K562 (cell line): Measurements from ENCODE around the gene COQ8B. TPM values are rescaled to one million over a fixed set of nuclear protein-coding genes. Genes with fewer than 3 reads are reported as not detected.
A peak's percentile ranks its signal among the peaks of the same experiment; 100 is the strongest.

ENCODE experiments used
- ARNT ChIP-seq, 2 experiments: fragments of 450-650 bp; IDR thresholded peaks; 2 replicates each; pipeline ENCODE4 v1.6.1; 2016; ENCODE audit warnings: mild to moderate bottlenecking in 1 of 2
- ATF6 ChIP-seq: sonication (generic); formaldehyde crosslinking; IDR thresholded peaks from 2 replicates; pipeline ENCODE4 v1.4.0; 2020; ENCODE audit warnings: mild to moderate bottlenecking, missing genetic modification reagents
- CBX5 ChIP-seq: IDR thresholded peaks from 2 replicates; pipeline ENCODE4 v1.6.1; 2014; ENCODE audit warnings: low read depth, borderline replicate concordance
- CEBPG ChIP-seq, 3 experiments: fragments of 200-800 bp in 1 of 3; sonication (Bioruptor generic) in 1 of 3; sonication (generic) in 1 of 3; formaldehyde crosslinking in 1 of 3; IDR thresholded peaks in 2 of 3; conservative IDR thresholded peaks in 1 of 3; 2 replicates each; pipeline versions ENCODE4 v1.6.1 to v1.8.0; 2016 to 2022; ENCODE audit warnings: missing compliant biosample characterization in 2 of 3, missing genetic modification characterization in 2 of 3, mild to moderate bottlenecking in 1 of 3, missing genetic modification reagents in 1 of 3
- HSF4 ChIP-seq: fragments of 250-450 bp; sonication (Bioruptor Pico); IDR thresholded peaks from 2 replicates; pipeline ENCODE4 v2.1.2; 2022; ENCODE audit warnings: mild to moderate bottlenecking, moderate library complexity, borderline replicate concordance
- KLF13 ChIP-seq: fragments of 450-650 bp; IDR thresholded peaks from 2 replicates; pipeline ENCODE4 v1.6.1; 2016; ENCODE audit warnings: missing genetic modification characterization, low read depth, mild to moderate bottlenecking, missing compliant biosample characterization, moderate library complexity, borderline replicate concordance
- PTBP1 ChIP-seq: fragments of 200-400 bp; formaldehyde crosslinking; IDR thresholded peaks from 2 replicates; pipeline ENCODE4 v1.6.1; 2017; ENCODE audit warnings: low read depth, low read length
- XRCC3 ChIP-seq: fragments of 450-650 bp; IDR thresholded peaks from 2 replicates; pipeline ENCODE4 v1.6.1; 2017; ENCODE audit warnings: mild to moderate bottlenecking, moderate library complexity
- ZNF124 ChIP-seq: sonication (generic); formaldehyde crosslinking; IDR thresholded peaks from 2 replicates; pipeline ENCODE4 v1.8.1; 2022; ENCODE audit warnings: missing genetic modification reagents
- ZNF699 ChIP-seq: fragments of 250-450 bp; sonication (Bioruptor Pico); IDR thresholded peaks from 2 replicates; pipeline ENCODE4 v1.8.0; 2021; ENCODE audit warnings: mild to moderate bottlenecking, moderate library complexity; ENCODE audit not compliant: insufficient replicate concordance
- polyA plus RNA-seq, 8 experiments: library from polyadenylated mRNA; depleted of rRNA in 4 of 8; stranded (reverse) in 5 of 8; unstranded in 3 of 8; fragments of >200 nt; fragmentation: Nextera tagmentation in 2 of 8; fragmentation: Illumina TruSeq in 1 of 8; extraction: Ambion mirVana in 2 of 8; extraction: Trizol in 1 of 8; gene quantifications; 2 replicates each; pipeline versions ENCODE4 v1.2.1 to v1.2.3, GENCODE V29; 2011 to 2014; ENCODE audit warnings: inconsistent platforms in 1 of 8, missing spikeins in 1 of 8
- total RNA-seq, 7 experiments: library from RNA; depleted of rRNA in 6 of 7; stranded (reverse); fragments of >200 nt in 6 of 7; fragmentation: Illumina TruSeq in 2 of 7; extraction: Trizol in 2 of 7; gene quantifications; 2 replicates each; pipeline versions ENCODE4 v1.2.1 to v1.2.3, GENCODE V29; 2011 to 2021; ENCODE audit warnings: low replicate concordance in 1 of 7
- TF ChIP-seq, protein P1 (sequence below): fragments of 200-800 bp; sonication (Bioruptor generic); IDR thresholded peaks from 2 replicates; pipeline ENCODE4 v1.6.1; 2016; ENCODE audit warnings: missing genetic modification characterization, missing compliant biosample characterization
- TF ChIP-seq, protein P2 (sequence below): IDR thresholded peaks from 2 replicates; pipeline ENCODE4 v1.6.1; 2011; ENCODE audit not compliant: insufficient read length; ENCODE audit errors: extremely low read depth
- TF ChIP-seq, protein P3 (sequence below), 3 experiments: fragments of 200-800 bp in 1 of 3; sonication (Bioruptor generic) in 1 of 3; sonication (generic) in 1 of 3; formaldehyde crosslinking in 1 of 3; IDR thresholded peaks; 2 replicates each; pipeline versions ENCODE4 v1.6.1 to v1.8.0; 2016 to 2022; ENCODE audit warnings: mild to moderate bottlenecking in 2 of 3, missing compliant biosample characterization in 2 of 3, missing genetic modification characterization in 2 of 3, missing genetic modification reagents in 1 of 3
- TF ChIP-seq, protein P4 (sequence below), 2 experiments: fragments of 450-650 bp; IDR thresholded peaks; 2 replicates each; pipeline ENCODE4 v1.6.1; 2016

COQ8B gene
- total and polyA plus RNA-seq, 9 of the 15 experiments (the other 6 are each of a cell fraction or from before 2014, with no cell fraction given), result 0.41 to 32.3 (median 12.9) TPM

DNA sequence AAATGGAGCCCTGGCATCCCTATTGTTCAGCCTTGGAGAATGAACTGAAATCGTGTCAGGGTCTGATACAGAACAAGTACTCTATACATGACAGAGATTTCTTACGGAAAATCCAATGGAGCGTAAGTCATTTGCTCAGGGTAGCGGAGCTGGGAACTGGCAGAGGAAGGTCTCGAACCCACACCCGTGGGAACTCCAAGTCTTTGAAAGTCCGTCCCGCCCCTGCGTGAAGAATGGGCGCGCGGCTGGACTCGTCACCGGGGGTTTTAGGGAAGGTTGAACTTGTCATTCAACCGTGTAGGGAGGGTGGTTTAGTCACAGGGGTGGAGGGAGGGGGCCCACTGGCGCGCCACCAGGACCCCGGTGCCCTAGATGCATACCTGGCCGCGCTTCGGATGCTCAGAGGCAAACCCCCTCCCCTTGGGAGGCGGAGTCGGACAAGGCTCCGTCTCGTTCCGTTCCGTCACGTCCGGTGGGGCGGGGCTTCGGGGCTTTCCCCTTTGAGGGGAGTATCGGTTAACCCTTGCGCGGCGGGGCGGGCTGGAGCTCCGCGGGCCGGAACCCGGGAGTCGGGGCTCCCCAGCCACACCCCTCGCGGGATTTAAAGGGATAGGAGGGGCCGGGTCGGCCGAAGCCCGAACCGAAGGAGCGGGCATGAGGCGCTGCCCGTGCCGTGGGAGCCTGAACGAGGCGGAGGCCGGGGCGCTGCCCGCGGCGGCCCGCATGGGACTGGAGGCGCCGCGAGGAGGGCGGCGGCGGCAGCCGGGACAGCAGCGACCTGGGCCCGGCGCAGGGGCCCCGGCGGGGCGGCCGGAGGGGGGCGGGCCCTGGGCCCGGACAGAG is at the start of gene COQ8B, which contains the start of gene ITPKC (continued):
- TF ChIP-seq, protein P1, sequence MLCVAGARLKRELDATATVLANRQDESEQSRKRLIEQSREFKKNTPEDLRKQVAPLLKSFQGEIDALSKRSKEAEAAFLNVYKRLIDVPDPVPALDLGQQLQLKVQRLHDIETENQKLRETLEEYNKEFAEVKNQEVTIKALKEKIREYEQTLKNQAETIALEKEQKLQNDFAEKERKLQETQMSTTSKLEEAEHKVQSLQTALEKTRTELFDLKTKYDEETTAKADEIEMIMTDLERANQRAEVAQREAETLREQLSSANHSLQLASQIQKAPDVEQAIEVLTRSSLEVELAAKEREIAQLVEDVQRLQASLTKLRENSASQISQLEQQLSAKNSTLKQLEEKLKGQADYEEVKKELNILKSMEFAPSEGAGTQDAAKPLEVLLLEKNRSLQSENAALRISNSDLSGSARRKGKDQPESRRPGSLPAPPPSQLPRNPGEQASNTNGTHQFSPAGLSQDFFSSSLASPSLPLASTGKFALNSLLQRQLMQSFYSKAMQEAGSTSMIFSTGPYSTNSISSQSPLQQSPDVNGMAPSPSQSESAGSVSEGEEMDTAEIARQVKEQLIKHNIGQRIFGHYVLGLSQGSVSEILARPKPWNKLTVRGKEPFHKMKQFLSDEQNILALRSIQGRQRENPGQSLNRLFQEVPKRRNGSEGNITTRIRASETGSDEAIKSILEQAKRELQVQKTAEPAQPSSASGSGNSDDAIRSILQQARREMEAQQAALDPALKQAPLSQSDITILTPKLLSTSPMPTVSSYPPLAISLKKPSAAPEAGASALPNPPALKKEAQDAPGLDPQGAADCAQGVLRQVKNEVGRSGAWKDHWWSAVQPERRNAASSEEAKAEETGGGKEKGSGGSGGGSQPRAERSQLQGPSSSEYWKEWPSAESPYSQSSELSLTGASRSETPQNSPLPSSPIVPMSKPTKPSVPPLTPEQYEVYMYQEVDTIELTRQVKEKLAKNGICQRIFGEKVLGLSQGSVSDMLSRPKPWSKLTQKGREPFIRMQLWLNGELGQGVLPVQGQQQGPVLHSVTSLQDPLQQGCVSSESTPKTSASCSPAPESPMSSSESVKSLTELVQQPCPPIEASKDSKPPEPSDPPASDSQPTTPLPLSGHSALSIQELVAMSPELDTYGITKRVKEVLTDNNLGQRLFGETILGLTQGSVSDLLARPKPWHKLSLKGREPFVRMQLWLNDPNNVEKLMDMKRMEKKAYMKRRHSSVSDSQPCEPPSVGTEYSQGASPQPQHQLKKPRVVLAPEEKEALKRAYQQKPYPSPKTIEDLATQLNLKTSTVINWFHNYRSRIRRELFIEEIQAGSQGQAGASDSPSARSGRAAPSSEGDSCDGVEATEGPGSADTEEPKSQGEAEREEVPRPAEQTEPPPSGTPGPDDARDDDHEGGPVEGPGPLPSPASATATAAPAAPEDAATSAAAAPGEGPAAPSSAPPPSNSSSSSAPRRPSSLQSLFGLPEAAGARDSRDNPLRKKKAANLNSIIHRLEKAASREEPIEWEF (CRISPR knock-in tag), result peak; percentile 76; the same call in 1 of the 2 replicates
- no peak for TF ChIP-seq ZNF124 (CRISPR knock-in tag)
- TF ChIP-seq ATF6 (CRISPR knock-in tag), result no peak
- no peak for TF ChIP-seq CEBPG (CRISPR knock-in tag; IDR thresholded peaks at IDR 0.05)
- no peak for TF ChIP-seq CEBPG (tag; conservative IDR thresholded peaks at IDR 0.05 in 1 of 2, IDR thresholded peaks at IDR 0.05 in 1 of 2)
- 0 out of 2 replicates have a peak, but pooled peaks have one; percentile 58 for TF ChIP-seq KLF13
- TF ChIP-seq PTBP1, result no peak
- TF ChIP-seq ARNT (IDR thresholded peaks at IDR 0.05), result no peak
- no peak for TF ChIP-seq HSF4
- TF ChIP-seq, protein P2, sequence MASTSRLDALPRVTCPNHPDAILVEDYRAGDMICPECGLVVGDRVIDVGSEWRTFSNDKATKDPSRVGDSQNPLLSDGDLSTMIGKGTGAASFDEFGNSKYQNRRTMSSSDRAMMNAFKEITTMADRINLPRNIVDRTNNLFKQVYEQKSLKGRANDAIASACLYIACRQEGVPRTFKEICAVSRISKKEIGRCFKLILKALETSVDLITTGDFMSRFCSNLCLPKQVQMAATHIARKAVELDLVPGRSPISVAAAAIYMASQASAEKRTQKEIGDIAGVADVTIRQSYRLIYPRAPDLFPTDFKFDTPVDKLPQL, result no peak
- no peak for TF ChIP-seq ZNF699 (CRISPR knock-in tag)
- TF ChIP-seq, protein P3, sequence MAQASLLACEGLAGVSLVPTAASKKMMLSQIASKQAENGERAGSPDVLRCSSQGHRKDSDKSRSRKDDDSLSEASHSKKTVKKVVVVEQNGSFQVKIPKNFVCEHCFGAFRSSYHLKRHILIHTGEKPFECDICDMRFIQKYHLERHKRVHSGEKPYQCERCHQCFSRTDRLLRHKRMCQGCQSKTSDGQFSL (CRISPR knock-in tag; IDR thresholded peaks at IDR 0.05), result peak; percentile 12; the same call in 1 of the 2 replicates
- TF ChIP-seq, protein P3 (tag; IDR thresholded peaks at IDR 0.05), result no peak
- TF ChIP-seq XRCC3, result no peak
- no peak for TF ChIP-seq CBX5
- TF ChIP-seq, protein P4, sequence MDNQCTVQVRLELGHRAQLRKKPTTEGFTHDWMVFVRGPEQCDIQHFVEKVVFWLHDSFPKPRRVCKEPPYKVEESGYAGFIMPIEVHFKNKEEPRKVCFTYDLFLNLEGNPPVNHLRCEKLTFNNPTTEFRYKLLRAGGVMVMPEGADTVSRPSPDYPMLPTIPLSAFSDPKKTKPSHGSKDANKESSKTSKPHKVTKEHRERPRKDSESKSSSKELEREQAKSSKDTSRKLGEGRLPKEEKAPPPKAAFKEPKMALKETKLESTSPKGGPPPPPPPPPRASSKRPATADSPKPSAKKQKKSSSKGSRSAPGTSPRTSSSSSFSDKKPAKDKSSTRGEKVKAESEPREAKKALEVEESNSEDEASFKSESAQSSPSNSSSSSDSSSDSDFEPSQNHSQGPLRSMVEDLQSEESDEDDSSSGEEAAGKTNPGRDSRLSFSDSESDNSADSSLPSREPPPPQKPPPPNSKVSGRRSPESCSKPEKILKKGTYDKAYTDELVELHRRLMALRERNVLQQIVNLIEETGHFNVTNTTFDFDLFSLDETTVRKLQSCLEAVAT (IDR thresholded peaks at IDR 0.05), result no peak
